HEK293 (cell line): ENCODE data around the gene ADGB.

ENCODE experiments used
- CTCF ChIA-PET: fragments of 350-600 bp; formaldehyde crosslinking; extraction: SDS; loops from one replicate; lab custom pipeline; 2021; ENCODE audit warnings: antibody characterized with exemption; lab: Yijun Ruan, JAX
- POLR2A ChIA-PET: fragments of 300-600 bp; formaldehyde crosslinking; extraction: SDS; loops from one replicate; lab custom pipeline; 2020; ENCODE audit warnings: antibody characterized with exemption, inconsistent platforms; lab: Yijun Ruan, JAX
- H3K27ac ChIP-seq: fragments of 200-500 bp; sonication (Bioruptor generic); 2 replicates; pipeline ENCODE4 v1.5.1; 2014; ENCODE audit warnings: low read depth, low read length, control low read depth, inconsistent platforms; ENCODE audit errors: extremely low read depth
- H3K36me3 ChIP-seq, 2 experiments: fragments of 200-500 bp in 1 of 2; sonication (Bioruptor generic) in 1 of 2; 1 replicate in 1 of 2; 2 replicates in 1 of 2; pipeline ENCODE4 v1.5.1; 2014 to 2017; ENCODE audit warnings: inconsistent platforms in 2 of 2, low read length in 2 of 2; ENCODE audit not compliant: control insufficient read depth in 2 of 2, insufficient read depth in 1 of 2
- H3K4me1 ChIP-seq: fragments of 200-500 bp; sonication (Bioruptor generic); 2 replicates; pipeline ENCODE4 v1.5.1; 2014; ENCODE audit warnings: mild to moderate bottlenecking, low read length, inconsistent platforms; ENCODE audit not compliant: control insufficient read depth, insufficient read depth
- H3K4me3 ChIP-seq: 2 replicates; pipeline ENCODE4 v1.5.1; 2011; ENCODE audit warnings: low read depth, mild to moderate bottlenecking, control low read depth, low read length, moderate library complexity
- H3K9me3 ChIP-seq: fragments of 200-500 bp; sonication (Bioruptor generic); 2 replicates; pipeline ENCODE4 v1.5.1; 2014; ENCODE audit warnings: low read depth, low read length, inconsistent platforms; ENCODE audit not compliant: control insufficient read depth, insufficient read depth
- BCL11B ChIP-seq: fragments of 450-650 bp; formaldehyde crosslinking; IDR thresholded peaks from 2 replicates; pipeline ENCODE4 v1.5.1; 2016; ENCODE audit warnings: low read depth, missing biosample characterization, missing genetic modification characterization
- BCL6B ChIP-seq: fragments of 450-650 bp; formaldehyde crosslinking; IDR thresholded peaks from 2 replicates; pipeline ENCODE4 v1.5.1; 2017; ENCODE audit warnings: missing biosample characterization, missing genetic modification characterization
- GFI1B ChIP-seq: fragments of 450-650 bp; formaldehyde crosslinking; IDR thresholded peaks from 2 replicates; pipeline ENCODE4 v1.5.1; 2016; ENCODE audit warnings: missing biosample characterization, missing genetic modification characterization
- HIC1 ChIP-seq: fragments of 450-650 bp; formaldehyde crosslinking; IDR thresholded peaks from 2 replicates; pipeline ENCODE4 v1.5.1; 2016; ENCODE audit warnings: missing biosample characterization, missing genetic modification characterization
- IKZF3 ChIP-seq: fragments of 450-650 bp; IDR thresholded peaks from 2 replicates; pipeline ENCODE4 v1.5.0; 2018; ENCODE audit warnings: missing biosample characterization, mild to moderate bottlenecking, missing genetic modification characterization, moderate library complexity
- PATZ1 ChIP-seq: fragments of 450-650 bp; formaldehyde crosslinking; IDR thresholded peaks from 2 replicates; pipeline ENCODE4 v1.5.1; 2016; ENCODE audit warnings: missing biosample characterization, missing genetic modification characterization
- PRDM2 ChIP-seq: fragments of 450-650 bp; formaldehyde crosslinking; IDR thresholded peaks from 2 replicates; pipeline ENCODE4 v1.5.1; 2016; ENCODE audit warnings: missing biosample characterization, missing genetic modification characterization, borderline replicate concordance
- SALL2 ChIP-seq: fragments of 450-650 bp; formaldehyde crosslinking; IDR thresholded peaks from 2 replicates; pipeline ENCODE4 v1.5.0; 2017; ENCODE audit warnings: missing biosample characterization, mild to moderate bottlenecking, missing genetic modification characterization, borderline replicate concordance
- TCF7L2 ChIP-seq: IDR thresholded peaks from 2 replicates; pipeline ENCODE4 v1.6.1; 2011; ENCODE audit warnings: low read depth, mild to moderate bottlenecking, inconsistent platforms, low read length, moderate library complexity, borderline replicate concordance
- ZBTB17 ChIP-seq: fragments of 450-650 bp; formaldehyde crosslinking; IDR thresholded peaks from 2 replicates; pipeline ENCODE4 v1.5.1; 2016; ENCODE audit warnings: missing biosample characterization, missing genetic modification characterization
- ZBTB48 ChIP-seq: fragments of 450-650 bp; formaldehyde crosslinking; IDR thresholded peaks from 2 replicates; pipeline ENCODE4 v1.5.1; 2016; ENCODE audit warnings: missing biosample characterization, missing genetic modification characterization
- ZFP37 ChIP-seq: fragments of 450-650 bp; formaldehyde crosslinking; IDR thresholded peaks from 2 replicates; pipeline ENCODE4 v1.5.1; 2016; ENCODE audit warnings: missing biosample characterization, missing genetic modification characterization
- ZNF140 ChIP-seq: fragments of 450-650 bp; formaldehyde crosslinking; IDR thresholded peaks from 2 replicates; pipeline ENCODE4 v1.5.1; 2016; ENCODE audit warnings: missing biosample characterization, missing genetic modification characterization
- ZNF175 ChIP-seq: fragments of 450-650 bp; formaldehyde crosslinking; IDR thresholded peaks from 2 replicates; pipeline ENCODE4 v1.5.1; 2016; ENCODE audit warnings: missing biosample characterization, missing genetic modification characterization
- ZNF211 ChIP-seq: fragments of 450-650 bp; formaldehyde crosslinking; IDR thresholded peaks from 2 replicates; pipeline ENCODE4 v1.5.1; 2016; ENCODE audit warnings: low read depth, missing biosample characterization, missing genetic modification characterization
- ZNF248 ChIP-seq: fragments of 450-650 bp; formaldehyde crosslinking; IDR thresholded peaks from 2 replicates; pipeline ENCODE4 v1.5.1; 2017; ENCODE audit warnings: missing biosample characterization, missing genetic modification characterization
- ZNF324 ChIP-seq: fragments of 450-650 bp; formaldehyde crosslinking; IDR thresholded peaks from 2 replicates; pipeline ENCODE4 v1.5.1; 2016; ENCODE audit warnings: missing biosample characterization, missing genetic modification characterization
- ZNF341 ChIP-seq: fragments of 450-650 bp; formaldehyde crosslinking; IDR thresholded peaks from 2 replicates; pipeline ENCODE4; 2016; ENCODE audit warnings: low read depth, missing biosample characterization, missing genetic modification characterization
- ZNF362 ChIP-seq: fragments of 450-650 bp; formaldehyde crosslinking; IDR thresholded peaks from 2 replicates; pipeline ENCODE4 v1.5.1; 2016; ENCODE audit warnings: missing biosample characterization, missing genetic modification characterization
- ZNF473 ChIP-seq: fragments of 450-650 bp; formaldehyde crosslinking; IDR thresholded peaks from 2 replicates; pipeline ENCODE4 v1.5.1; 2017; ENCODE audit warnings: missing biosample characterization, missing genetic modification characterization
- ZNF664 ChIP-seq: fragments of 450-650 bp; formaldehyde crosslinking; IDR thresholded peaks from 2 replicates; pipeline ENCODE4 v1.5.1; 2016; ENCODE audit warnings: missing biosample characterization, missing genetic modification characterization
- ZNF747 ChIP-seq: fragments of 450-650 bp; formaldehyde crosslinking; IDR thresholded peaks from 2 replicates; pipeline ENCODE4 v1.5.1; 2016; ENCODE audit warnings: missing biosample characterization, missing genetic modification characterization

The ADGB gene

GRCh38 chr6:146829792-146830565 is 231.2 kb downstream of the ADGB start:
- Histone ChIP-seq H3K4me3 (no peak overlapping the region), H3K9me3 (no peaks in the 10 kb centered on the region), H3K27ac (no peak overlapping the region), H3K36me3 (no peaks in the 10 kb centered on the region), H3K4me1 (no peaks in the 10 kb centered on the region)
- POLR2A ChIA-PET = no interaction called here
- CTCF ChIA-PET = no interaction called here
- TF ChIP-seq ZNF362 (tag by site-specific recombination) = no peak
- TF ChIP-seq ZNF140 (tag by site-specific recombination) = no peak
- TF ChIP-seq ZNF341 (tag by site-specific recombination) = no peak
- no peak for TF ChIP-seq ZNF324 (tag by site-specific recombination)
- TF ChIP-seq SALL2 (tag by site-specific recombination) = no peak
- TF ChIP-seq ZNF473 (tag by site-specific recombination) = no peak
- TF ChIP-seq ZNF664 = no peak

- H3K27ac ChIP-seq = no peak overlapping the region
- ChIA-PET CTCF (no interaction called here), POLR2A (no interaction called here)
- H3K4me1 ChIP-seq = no peaks in the 10 kb centered on the region
- H3K36me3 ChIP-seq = no peaks in the 10 kb centered on the region
- no peak overlapping the region for H3K4me3 ChIP-seq
- no peaks in the 10 kb centered on the region for H3K9me3 ChIP-seq
- TF ChIP-seq PATZ1 (tag by site-specific recombination) (no peak), TCF7L2 (no peak), BCL6B (tag by site-specific recombination) (no peak), ZNF747 (no peak), ZNF248 (no peak), HIC1 (no peak), ZBTB17 (no peak), GFI1B (tag by site-specific recombination) (no peak), BCL11B (tag by site-specific recombination) (no peak), IKZF3 (tag by site-specific recombination) (no peak), ZBTB48 (tag by site-specific recombination) (no peak), ZFP37 (no peak), PRDM2 (tag by site-specific recombination) (no peak), ZNF211 (tag by site-specific recombination) (no peak), ZNF341 (tag by site-specific recombination) (no peak), ZNF175 (tag by site-specific recombination) (no peak)
Measured at GRCh38 chr6:146833157-146833556, 234.4 kb downstream of the ADGB start.
